HUES48 (cell line): ENCODE results near the gene SPEF2.
"Not testable (repeated sequence)": the region's sequence is repeated elsewhere in the genome, so short reads cannot be mapped to it uniquely, and the experiment has no call there.

ENCODE experiments used
- H3K27ac ChIP-seq: one replicate; pipeline ENCODE4 v1.7.0; 2013; ENCODE audit warnings: low read depth, low read length, inconsistent platforms
- H3K27me3 ChIP-seq: 2 replicates; pipeline ENCODE4 v1.6.1; 2013; ENCODE audit warnings: mild to moderate bottlenecking, low read length; ENCODE audit not compliant: control insufficient read depth, insufficient read depth
- H3K36me3 ChIP-seq: 2 replicates; pipeline ENCODE4 v1.6.1; 2013; ENCODE audit warnings: low read length; ENCODE audit not compliant: control insufficient read depth, insufficient read depth
- H3K4me1 ChIP-seq: 2 replicates; pipeline ENCODE4 v1.6.1; 2013; ENCODE audit warnings: mild to moderate bottlenecking, low read length; ENCODE audit not compliant: control insufficient read depth, insufficient read depth
- H3K4me3 ChIP-seq: 2 replicates; pipeline ENCODE4 v1.5.1; 2013; ENCODE audit warnings: mild to moderate bottlenecking, low read depth, low read length
- H3K9ac ChIP-seq: 2 replicates; pipeline ENCODE4 v1.6.1; 2013; ENCODE audit warnings: mild to moderate bottlenecking, low read depth, low read length, moderate library complexity
- H3K9me3 ChIP-seq: 2 replicates; pipeline ENCODE4 v1.6.1; 2013; ENCODE audit warnings: low read length; ENCODE audit not compliant: control insufficient read depth, insufficient read depth

Gene SPEF2

DNA sequence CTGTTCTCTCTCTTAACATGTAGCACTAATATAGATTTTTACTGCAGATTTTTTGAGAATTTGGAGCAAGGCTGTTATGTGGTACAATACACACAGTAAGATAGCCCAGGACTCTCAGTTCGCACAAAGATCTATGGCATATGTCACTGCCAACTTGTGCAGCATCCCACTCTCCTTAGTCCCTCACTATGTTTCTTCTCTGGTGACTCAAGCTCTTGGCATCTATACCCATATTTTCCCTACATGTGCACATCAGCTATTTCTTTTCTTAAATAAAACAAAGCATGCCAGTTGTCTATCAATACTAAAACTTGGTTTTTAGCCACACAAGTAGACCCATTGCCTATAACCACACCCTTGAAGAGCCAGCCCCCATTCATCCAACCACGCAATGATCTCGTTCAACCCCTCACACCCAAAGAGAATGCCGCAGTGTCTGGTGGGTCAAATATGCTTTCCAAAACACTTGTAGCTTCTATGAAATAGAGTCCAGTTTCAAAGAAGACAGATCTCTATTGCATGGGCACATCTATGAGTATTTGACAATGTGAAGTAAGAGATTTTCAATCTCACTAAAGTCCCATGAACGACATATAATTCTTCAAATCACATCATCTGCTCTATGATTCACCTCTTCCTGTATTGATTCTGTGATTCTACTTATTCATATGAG, 220.8 kb downstream of the SPEF2 start:
- Histone ChIP-seq H3K9me3 (peaks cover 11% of the 10 kb centered on the region; the same call in 1 of the 2 replicates), H3K27me3 (no peaks in the 10 kb centered on the region), H3K4me1 (no peaks in the 10 kb centered on the region), H3K27ac (no peak overlapping the region), H3K9ac (no peak overlapping the region), H3K4me3 (no peak overlapping the region), H3K36me3 (no peaks in the 10 kb centered on the region)

DNA sequence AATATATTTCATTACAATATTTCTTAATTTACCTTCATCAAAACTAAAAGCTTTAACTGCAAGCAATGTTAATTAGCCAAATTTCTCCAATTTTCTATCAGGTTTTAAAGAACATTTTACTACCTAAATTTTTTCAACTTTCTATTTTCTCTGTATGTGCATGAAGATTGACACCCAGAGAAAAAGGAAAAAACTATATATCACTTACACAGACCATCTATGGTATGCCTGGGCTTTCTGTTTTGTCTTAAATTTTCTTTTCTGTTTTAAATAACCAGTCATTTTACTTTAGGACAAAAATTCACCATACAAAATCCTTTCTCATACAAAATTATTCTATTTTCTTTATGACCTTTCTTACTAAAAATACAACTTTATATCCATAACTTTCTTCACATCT, 225.2 kb downstream of the SPEF2 start:
- Histone ChIP-seq H3K27ac (no peak overlapping the region), H3K9ac (no peak overlapping the region), H3K9me3 (peaks cover 34% of the 10 kb centered on the region), H3K4me1 (no peaks in the 10 kb centered on the region), H3K27me3 (no peaks in the 10 kb centered on the region), H3K36me3 (no peaks in the 10 kb centered on the region), H3K4me3 (no peak overlapping the region)

DNA sequence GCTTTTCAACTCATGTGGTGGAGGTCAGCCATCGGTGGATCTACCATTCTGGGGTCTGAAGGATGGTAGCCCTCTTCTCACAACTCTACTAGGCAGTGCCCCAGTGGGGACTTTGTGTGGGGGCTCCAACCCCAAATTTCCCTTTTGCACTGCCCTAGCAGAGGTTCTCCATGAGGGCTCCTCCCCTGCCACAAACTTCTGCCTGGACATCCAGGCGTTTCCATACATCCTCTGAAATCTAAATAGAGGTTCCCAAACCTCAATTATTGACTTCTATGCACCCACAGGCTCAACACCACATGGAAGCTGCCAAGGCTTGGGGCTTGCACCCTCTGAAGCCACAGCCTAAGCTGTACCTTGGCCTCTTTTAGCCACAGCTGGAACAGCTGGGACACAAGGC, 227.8 kb downstream of the SPEF2 start:
- H3K27ac ChIP-seq, H3K36me3 ChIP-seq, H3K4me1 ChIP-seq, H3K9ac ChIP-seq, H3K27me3 ChIP-seq, H3K4me3 ChIP-seq: not testable (repeated sequence)
- H3K9me3 ChIP-seq = peaks cover 34% of the 10 kb centered on the region

DNA sequence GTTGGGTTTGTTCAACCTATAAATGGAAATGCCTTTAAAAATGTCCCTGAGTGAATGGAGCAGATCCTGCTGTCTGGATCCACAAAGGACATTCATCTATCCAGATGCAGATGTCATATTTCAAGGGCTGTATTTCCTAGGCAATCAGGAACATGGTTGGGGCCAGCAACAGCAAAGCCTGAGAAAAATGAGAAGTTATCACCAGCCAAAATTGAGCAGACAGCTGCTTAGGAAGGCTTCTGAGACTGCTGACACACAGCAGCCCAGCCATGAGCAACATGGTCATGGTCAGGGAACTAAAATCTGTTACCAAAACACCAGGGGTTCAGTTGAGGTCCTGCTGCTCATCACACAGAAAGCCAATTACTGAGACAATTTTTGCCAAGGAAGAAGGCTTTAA, 229.8 kb downstream of the SPEF2 start:
- H3K9me3 ChIP-seq = peaks cover 32% of the 10 kb centered on the region
- no peak overlapping the region for H3K27ac ChIP-seq
- no peak overlapping the region for H3K9ac ChIP-seq
- no peaks in the 10 kb centered on the region for H3K36me3 ChIP-seq
- H3K27me3 ChIP-seq = no peaks in the 10 kb centered on the region
- no peak overlapping the region for H3K4me3 ChIP-seq
- no peaks in the 10 kb centered on the region; the same call in 1 of the 2 replicates for H3K4me1 ChIP-seq

DNA sequence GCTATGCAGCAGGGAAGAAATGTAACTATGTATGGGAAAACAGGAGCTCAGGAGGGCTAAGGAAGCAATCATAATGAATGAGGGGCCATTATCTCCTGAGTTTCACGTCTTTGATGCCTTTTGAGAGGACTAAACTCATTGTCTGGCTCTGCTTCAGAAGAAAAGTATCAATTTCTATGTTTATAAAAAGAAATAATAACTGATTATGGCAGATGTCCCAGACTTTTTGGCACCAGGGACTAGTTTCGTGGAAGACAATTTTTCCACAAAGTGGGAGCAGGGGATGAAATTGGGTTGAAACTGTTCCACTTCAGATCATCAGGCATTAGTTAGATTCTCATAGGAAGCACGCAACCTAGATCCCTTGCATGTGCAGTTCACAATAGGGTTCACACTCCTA, 230.3 kb downstream of the SPEF2 start:
- H3K4me1 ChIP-seq = no peaks in the 10 kb centered on the region; the same call in 1 of the 2 replicates
- no peak overlapping the region for H3K4me3 ChIP-seq
- no peaks in the 10 kb centered on the region for H3K27me3 ChIP-seq
- peaks cover 28% of the 10 kb centered on the region for H3K9me3 ChIP-seq
- H3K36me3 ChIP-seq = no peaks in the 10 kb centered on the region
- no peak overlapping the region for H3K27ac ChIP-seq
- no peak overlapping the region for H3K9ac ChIP-seq

DNA sequence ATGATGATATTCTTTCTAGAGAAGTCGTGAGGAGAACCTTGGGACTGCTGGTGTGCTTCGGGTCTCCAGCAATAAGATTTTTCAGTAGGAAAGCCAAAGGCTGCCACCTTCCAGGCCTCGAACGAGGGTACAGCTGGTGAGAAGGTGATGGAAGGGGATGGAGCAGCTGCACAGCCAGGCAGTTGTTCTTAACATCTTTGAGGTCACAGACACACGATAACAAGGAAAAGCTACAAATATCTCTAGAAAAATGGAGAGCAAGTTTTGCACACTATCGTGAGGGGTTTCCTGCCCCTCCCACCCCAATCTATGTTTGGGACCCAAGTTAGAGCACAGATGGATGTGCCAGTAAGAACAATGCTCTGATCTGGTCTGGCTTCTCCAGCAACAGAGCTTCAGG, 232.2 kb downstream of the SPEF2 start:
- Histone ChIP-seq H3K4me1 (no peaks in the 10 kb centered on the region; the same call in 1 of the 2 replicates), H3K27ac (no peak overlapping the region), H3K36me3 (no peaks in the 10 kb centered on the region), H3K9me3 (peaks cover 12% of the 10 kb centered on the region), H3K9ac (no peak overlapping the region), H3K27me3 (no peaks in the 10 kb centered on the region), H3K4me3 (no peak overlapping the region)

DNA sequence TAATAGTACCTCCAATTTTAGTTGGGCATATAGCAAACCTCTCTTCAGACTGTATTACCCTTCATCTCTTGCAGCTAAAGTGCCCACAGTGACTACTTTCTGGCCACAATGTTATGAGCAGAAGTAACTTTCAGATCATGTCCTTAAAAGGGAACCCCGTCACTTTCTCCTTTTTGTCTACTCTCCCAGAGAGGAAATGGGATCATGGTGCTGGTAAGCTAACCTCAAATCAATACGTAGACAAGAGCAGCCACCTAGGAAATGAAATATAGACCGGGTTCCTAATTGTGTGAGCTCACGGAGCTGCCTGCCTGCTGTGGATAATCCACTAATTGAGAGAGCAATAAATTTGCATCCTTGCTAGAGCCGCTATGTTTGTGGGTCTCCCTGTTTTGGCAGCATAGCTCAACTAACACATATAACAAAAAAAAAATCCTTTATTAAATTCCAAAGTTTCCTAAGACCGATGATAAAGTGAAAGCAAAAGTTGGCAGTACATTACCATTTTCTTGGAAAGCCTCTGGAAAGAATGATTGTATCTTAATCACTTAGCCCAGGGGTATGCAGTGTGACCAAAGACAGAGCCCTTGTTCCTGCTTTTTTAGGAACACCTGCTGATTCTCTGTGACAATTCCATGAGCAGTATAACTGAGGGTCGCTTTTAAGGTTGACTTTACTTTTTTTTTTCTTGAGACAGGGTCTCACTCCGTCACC, 233.5 kb downstream of the SPEF2 start:
- H3K4me3 ChIP-seq = no peak overlapping the region
- H3K4me1 ChIP-seq = no peaks in the 10 kb centered on the region; the same call in 1 of the 2 replicates
- no peaks in the 10 kb centered on the region for H3K27me3 ChIP-seq
- no peak overlapping the region for H3K9ac ChIP-seq
- H3K27ac ChIP-seq = no peak overlapping the region
- H3K9me3 ChIP-seq = no peaks in the 10 kb centered on the region; the same call in 1 of the 2 replicates
- H3K36me3 ChIP-seq = no peaks in the 10 kb centered on the region

DNA sequence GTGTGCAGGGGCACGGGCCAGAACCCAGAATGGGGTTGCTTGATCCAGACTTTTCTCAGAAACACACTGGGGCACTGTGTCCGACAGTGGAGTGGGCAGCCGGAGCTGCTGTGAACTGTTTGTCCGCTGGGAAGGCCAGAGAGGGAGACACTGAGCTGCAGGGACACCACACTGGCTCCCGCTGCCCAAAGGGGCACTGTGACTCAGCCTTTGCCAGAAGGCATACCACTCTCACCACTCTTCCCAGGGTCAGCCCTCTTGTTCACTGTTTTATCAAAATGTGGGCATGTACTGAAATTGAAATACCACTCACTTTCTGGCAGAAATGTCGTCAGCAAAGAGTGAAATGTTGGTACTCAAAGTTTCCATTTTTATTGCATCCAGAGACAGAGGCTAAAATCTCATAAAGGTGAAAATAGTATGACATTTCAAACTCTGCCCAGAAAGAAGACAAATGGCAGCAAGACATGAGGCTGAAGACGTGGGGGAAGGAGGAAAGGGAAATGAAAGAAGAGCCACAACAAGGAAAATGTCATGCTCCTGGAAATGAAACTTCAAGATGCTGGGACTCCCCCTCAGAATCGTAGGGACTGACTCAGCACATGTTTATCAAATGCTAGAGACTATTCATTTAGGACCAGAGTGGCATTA, 234.5 kb downstream of the SPEF2 start:
- H3K36me3 ChIP-seq = no peaks in the 10 kb centered on the region
- no peak overlapping the region for H3K9ac ChIP-seq
- H3K4me1 ChIP-seq = peaks cover 7% of the 10 kb centered on the region; the same call in 1 of the 2 replicates
- H3K4me3 ChIP-seq = no peak overlapping the region
- no peaks in the 10 kb centered on the region for H3K27me3 ChIP-seq
- H3K9me3 ChIP-seq = no peaks in the 10 kb centered on the region
- H3K27ac ChIP-seq = no peak overlapping the region

DNA sequence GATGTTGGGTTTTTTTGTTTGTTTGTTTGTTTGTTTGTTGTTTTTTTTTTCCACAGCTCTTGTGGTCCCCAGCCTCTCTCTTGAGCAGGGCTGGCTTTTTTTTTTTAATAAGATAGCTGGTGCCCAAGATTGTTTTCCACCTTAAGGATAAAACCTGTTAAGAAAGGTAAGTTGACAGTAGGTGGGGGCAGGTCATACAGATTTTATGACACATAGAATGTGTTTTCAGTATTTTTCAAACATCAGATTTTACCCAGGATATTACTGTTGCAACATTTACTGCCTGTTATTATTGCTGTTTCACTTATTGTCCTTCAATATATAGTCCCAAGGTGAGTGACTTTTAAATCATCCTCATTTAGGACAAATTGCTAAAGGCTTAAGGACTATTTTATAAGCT, 235.1 kb downstream of the SPEF2 start:
- Histone ChIP-seq H3K9me3 (no peaks in the 10 kb centered on the region), H3K36me3 (no peaks in the 10 kb centered on the region), H3K4me1 (peaks cover 11% of the 10 kb centered on the region; the same call in 1 of the 2 replicates), H3K27me3 (no peaks in the 10 kb centered on the region), H3K9ac (no peak overlapping the region), H3K4me3 (no peak overlapping the region), H3K27ac (no peak overlapping the region)

DNA sequence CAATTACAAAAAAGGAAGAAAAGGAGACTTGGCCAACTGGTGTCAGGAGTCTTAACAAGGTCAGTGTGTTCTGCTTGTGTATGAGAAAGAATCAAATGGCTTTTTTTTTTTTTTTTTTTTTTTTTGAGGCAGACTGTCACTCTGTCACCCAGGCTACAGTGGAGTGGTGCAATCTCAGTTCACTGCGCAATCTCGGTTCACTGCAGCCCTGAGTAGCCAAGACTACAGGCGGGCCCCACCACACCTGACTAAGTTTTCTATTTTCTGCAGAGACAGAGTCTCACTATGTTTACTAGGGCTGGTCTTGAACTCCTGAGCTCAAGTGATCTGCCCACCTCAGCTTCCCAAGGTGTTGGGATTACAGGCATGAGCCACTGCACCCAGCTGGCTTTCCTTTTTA, 236.0 kb downstream of the SPEF2 start:
- Histone ChIP-seq H3K4me1 (peaks cover 20% of the 10 kb centered on the region), H3K27ac (no peak overlapping the region), H3K27me3 (no peaks in the 10 kb centered on the region), H3K9ac (no peak overlapping the region), H3K36me3 (no peaks in the 10 kb centered on the region), H3K9me3 (no peaks in the 10 kb centered on the region), H3K4me3 (no peak overlapping the region)

DNA sequence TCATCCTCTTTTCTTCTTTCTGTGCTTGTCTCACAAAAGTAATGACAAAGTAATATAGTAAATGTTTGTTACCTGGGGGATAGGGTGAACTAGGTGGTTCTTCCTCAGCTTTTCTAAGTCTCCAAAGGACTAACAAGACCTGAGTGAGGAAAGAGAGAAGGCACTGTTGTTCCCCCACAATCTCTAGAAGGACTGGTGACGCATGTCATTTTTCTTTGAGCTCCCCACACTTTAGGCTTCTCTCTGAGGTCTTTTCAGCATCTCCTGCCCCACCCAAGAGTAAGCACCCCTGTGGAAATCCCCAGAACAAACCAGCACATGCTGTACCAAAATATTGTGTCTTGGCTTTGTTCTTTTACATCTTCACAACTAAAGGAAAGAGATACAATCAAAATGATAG, 236.6 kb downstream of the SPEF2 start:
- H3K4me1 ChIP-seq = peaks cover 26% of the 10 kb centered on the region
- no peaks in the 10 kb centered on the region for H3K27me3 ChIP-seq
- no peaks in the 10 kb centered on the region for H3K9me3 ChIP-seq
- no peak overlapping the region for H3K27ac ChIP-seq
- H3K4me3 ChIP-seq = no peak overlapping the region
- no peaks in the 10 kb centered on the region for H3K36me3 ChIP-seq
- no peak overlapping the region for H3K9ac ChIP-seq
